OCI-M2 (cell line): ENCODE measurements around the gene FAIM2.
"Not testable (repeated sequence)": the region's sequence is repeated elsewhere in the genome, so short reads cannot be mapped to it uniquely, and the experiment has no call there.

Source experiments
- DNase-seq: peaks from one replicate; lab custom pipeline; 2025; ENCODE audit not compliant: unreplicated experiment; lab: John Stamatoyannopoulos, UW

FAIM2 gene

GRCh38 chr12:49866859-49867569, 36.7 kb downstream of the FAIM2 start:
- no peak for DNase-seq

- DNase-seq, result no peak
Observed at GRCh38 chr12:49865782-49866135, 37.9 kb downstream of the FAIM2 start.

GRCh38 chr12:49865109-49865781, 38.5 kb downstream of the FAIM2 start:
- DNase-seq, result no peak

- DNase-seq, result no peak
Observed at GRCh38 chr12:49864798-49865090, 39.0 kb downstream of the FAIM2 start.

GRCh38 chr12:49863946-49864797, 39.5 kb downstream of the FAIM2 start:
- no peak for DNase-seq

GRCh38 chr12:49860921-49861320, 42.8 kb downstream of the FAIM2 start:
- DNase-seq, result not testable (repeated sequence)

GRCh38 chr12:49855890-49856289, 47.8 kb downstream of the FAIM2 start:
- not testable (repeated sequence) for DNase-seq

GRCh38 chr12:49854976-49855375, 48.7 kb downstream of the FAIM2 start:
- no peak for DNase-seq

- no peak for DNase-seq
Observed at GRCh38 chr12:49853671-49854070, 50.0 kb downstream of the FAIM2 start.

- DNase-seq, result no peak
Observed at GRCh38 chr12:49847161-49847560, 56.5 kb downstream of the FAIM2 start.

- DNase-seq, result no peak
Observed at GRCh38 chr12:49846032-49846431, 57.7 kb downstream of the FAIM2 start.

- no peak for DNase-seq
Observed at GRCh38 chr12:49843876-49844437, 59.7 kb downstream of the FAIM2 start.

GRCh38 chr12:49843411-49843810, 60.3 kb downstream of the FAIM2 start:
- no peak for DNase-seq

- DNase-seq, result peak; percentile 32
Observed at GRCh38 chr12:49842519-49843352, 61.0 kb downstream of the FAIM2 start, which contains the start of gene BCDIN3D. Gene BCDIN3D, minus strand, starts transcription at chr12:49843106. Its CDS starts 19 bp downstream, at chr12:49843087.

- DNase-seq, result no peak
Observed at GRCh38 chr12:49838973-49839633, 64.6 kb downstream of the FAIM2 start.

GRCh38 chr12:49832836-49833421, 70.8 kb downstream of the FAIM2 start:
- no peak for DNase-seq

GRCh38 chr12:49831717-49832116, 72.0 kb downstream of the FAIM2 start:
- no peak for DNase-seq

- peak; percentile 76 for DNase-seq
Observed at GRCh38 chr12:49828133-49829091, 75.3 kb downstream of the FAIM2 start, which contains the start of gene NCKAP5L. Gene NCKAP5L, minus strand, starts transcription at chr12:49828413. Its CDS starts 24,369 bp downstream, at chr12:49804044.
